Neural progenitor cell (in vitro differentiated cells): ENCODE data around the gene CCSER1. TPM values are rescaled to one million over a fixed set of nuclear protein-coding genes. Genes with fewer than 3 reads are reported as not detected.

Source experiments
- DNase-seq: peaks from one replicate; pipeline ENCODE4 v3.0.0-alpha.2; 2016; ENCODE audit warnings: low spot score
- H2AFZ ChIP-seq: fragments of 200-600 bp; sonication (generic); replicated peaks from 2 replicates; pipeline ENCODE4 v1.6.1; 2016; ENCODE audit warnings: antibody characterized with exemption
- H3F3A ChIP-seq: fragments of 200-600 bp; sonication (generic); 2 replicates; pipeline ENCODE4 v1.6.1; 2016; ENCODE audit warnings: antibody characterized with exemption, low read depth
- H3K27ac ChIP-seq: fragments of 200-600 bp; sonication (generic); 2 replicates; pipeline ENCODE4 v1.5.1; 2016; ENCODE audit warnings: mild to moderate bottlenecking
- H3K27me3 ChIP-seq: fragments of 200-600 bp; sonication (generic); 2 replicates; pipeline ENCODE4 v1.6.1; 2016; ENCODE audit warnings: mild to moderate bottlenecking, moderate library complexity
- H3K36me3 ChIP-seq: fragments of 200-600 bp; sonication (generic); 2 replicates; pipeline ENCODE4 v1.5.1; 2016
- H3K4me1 ChIP-seq: fragments of 200-600 bp; sonication (generic); 2 replicates; pipeline ENCODE4 v1.6.1; 2016; ENCODE audit warnings: mixed run types
- H3K4me2 ChIP-seq: fragments of 200-600 bp; sonication (generic); 2 replicates; pipeline ENCODE4 v1.6.1; 2016
- H3K4me3 ChIP-seq: fragments of 200-600 bp; sonication (generic); 2 replicates; pipeline ENCODE4 v1.5.1; 2016
- H3K79me2 ChIP-seq: fragments of 200-600 bp; sonication (generic); 2 replicates; pipeline ENCODE4 v1.6.1; 2016; ENCODE audit warnings: low read depth
- H3K9ac ChIP-seq: fragments of 200-600 bp; sonication (generic); 2 replicates; pipeline ENCODE4 v1.6.1; 2016
- H3K9me3 ChIP-seq: fragments of 200-600 bp; sonication (generic); 2 replicates; pipeline ENCODE4 v1.5.1; 2016; ENCODE audit warnings: low read depth
- H4K20me1 ChIP-seq: fragments of 200-600 bp; sonication (generic); 2 replicates; pipeline ENCODE4 v1.6.1; 2016; ENCODE audit warnings: low read depth
- H3K27ac Mint-ChIP-seq: 3 replicates; pipeline ENCODE4 v1.8.0; 2021; ENCODE audit warnings: mixed read lengths
- H3K27me3 Mint-ChIP-seq: 2 replicates; pipeline ENCODE4 v1.8.0; 2022; ENCODE audit warnings: low read depth, mild to moderate bottlenecking, inconsistent platforms, moderate library complexity, mixed read lengths; ENCODE audit not compliant: insufficient read depth
- H3K36me3 Mint-ChIP-seq: 3 replicates; pipeline ENCODE4 v1.8.0; 2021; ENCODE audit warnings: mixed read lengths
- H3K4me1 Mint-ChIP-seq: 3 replicates; pipeline ENCODE4 v1.8.0; 2021; ENCODE audit warnings: mixed read lengths
- H3K4me3 Mint-ChIP-seq: 3 replicates; pipeline ENCODE4 v1.8.0; 2021; ENCODE audit warnings: mild to moderate bottlenecking, moderate library complexity, mixed read lengths
- H3K9me3 Mint-ChIP-seq: 3 replicates; pipeline ENCODE4 v1.8.0; 2020; ENCODE audit warnings: mixed read lengths
- EZH2 ChIP-seq: fragments of 200-600 bp; sonication (generic); IDR thresholded peaks from 2 replicates; pipeline ENCODE4 v1.6.1; 2017; ENCODE audit warnings: antibody characterized with exemption, mild to moderate bottlenecking, moderate library complexity
- EZH2phosphoT487 ChIP-seq: fragments of 200-600 bp; sonication (generic); IDR thresholded peaks from 2 replicates; pipeline ENCODE4 v1.6.1; 2017; ENCODE audit warnings: antibody characterized with exemption
- total RNA-seq: library from RNA; depleted of rRNA; stranded (reverse); fragments of >200 nt; gene quantifications from 2 replicates; pipeline ENCODE4 v1.2.3, GENCODE V29; 2015; ENCODE audit warnings: low replicate concordance
- TF ChIP-seq, protein P1 (sequence below): fragments of 200-600 bp; sonication (generic); IDR thresholded peaks from 2 replicates; pipeline ENCODE4 v1.5.1; 2017; ENCODE audit warnings: antibody characterized with exemption, mild to moderate bottlenecking

CCSER1 gene
- total RNA-seq, 1 donor from 2014 or later, result 0.77 TPM

GRCh38 chr4:91298824-91299223 is 1171.6 kb downstream of the CCSER1 start:
- DNase-seq, result no peak
- Mint-ChIP-seq H3K27ac (no peak overlapping the region), H3K4me3 (no peak overlapping the region), H3K36me3 (no peaks in the 10 kb centered on the region), H3K9me3 (no peaks in the 10 kb centered on the region), H3K27me3 (no peaks in the 10 kb centered on the region), H3K4me1 (peaks cover 8% of the 10 kb centered on the region)
- Histone ChIP-seq H3K27ac (no peak overlapping the region), H3K9ac (no peak overlapping the region), H2AFZ (no peak overlapping the region), H3K36me3 (no peaks in the 10 kb centered on the region), H3K4me1 (no peaks in the 10 kb centered on the region), H4K20me1 (no peaks in the 10 kb centered on the region), H3K79me2 (no peaks in the 10 kb centered on the region), H3K9me3 (no peaks in the 10 kb centered on the region), H3K4me2 (no peak overlapping the region), H3K4me3 (no peak overlapping the region), H3K27me3 (no peaks in the 10 kb centered on the region), H3F3A (no peaks in the 10 kb centered on the region)
- no peak for TF ChIP-seq EZH2
- TF ChIP-seq, protein P1, sequence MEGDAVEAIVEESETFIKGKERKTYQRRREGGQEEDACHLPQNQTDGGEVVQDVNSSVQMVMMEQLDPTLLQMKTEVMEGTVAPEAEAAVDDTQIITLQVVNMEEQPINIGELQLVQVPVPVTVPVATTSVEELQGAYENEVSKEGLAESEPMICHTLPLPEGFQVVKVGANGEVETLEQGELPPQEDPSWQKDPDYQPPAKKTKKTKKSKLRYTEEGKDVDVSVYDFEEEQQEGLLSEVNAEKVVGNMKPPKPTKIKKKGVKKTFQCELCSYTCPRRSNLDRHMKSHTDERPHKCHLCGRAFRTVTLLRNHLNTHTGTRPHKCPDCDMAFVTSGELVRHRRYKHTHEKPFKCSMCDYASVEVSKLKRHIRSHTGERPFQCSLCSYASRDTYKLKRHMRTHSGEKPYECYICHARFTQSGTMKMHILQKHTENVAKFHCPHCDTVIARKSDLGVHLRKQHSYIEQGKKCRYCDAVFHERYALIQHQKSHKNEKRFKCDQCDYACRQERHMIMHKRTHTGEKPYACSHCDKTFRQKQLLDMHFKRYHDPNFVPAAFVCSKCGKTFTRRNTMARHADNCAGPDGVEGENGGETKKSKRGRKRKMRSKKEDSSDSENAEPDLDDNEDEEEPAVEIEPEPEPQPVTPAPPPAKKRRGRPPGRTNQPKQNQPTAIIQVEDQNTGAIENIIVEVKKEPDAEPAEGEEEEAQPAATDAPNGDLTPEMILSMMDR, result no peak

DNA sequence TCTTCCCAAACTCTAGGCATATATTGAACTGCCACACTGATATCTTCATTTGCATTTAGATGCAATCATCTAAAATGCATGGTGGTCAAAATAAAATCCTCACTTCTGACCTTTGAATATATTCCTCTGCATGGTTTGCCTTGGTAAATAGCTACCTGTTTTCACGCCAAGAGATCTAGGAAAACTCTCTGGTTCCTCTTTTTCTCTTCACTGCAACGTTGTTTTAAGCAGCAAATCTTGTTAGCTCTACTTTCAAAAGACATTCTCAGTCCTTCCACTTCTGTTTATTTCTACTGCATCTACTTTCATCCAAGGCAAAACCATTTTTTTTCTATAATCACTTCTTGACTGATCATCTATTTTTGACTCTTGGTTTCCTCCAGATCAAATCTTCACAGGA is 1174.9 kb downstream of the CCSER1 start:
- no peaks in the 10 kb centered on the region for H4K20me1 ChIP-seq
- no peak overlapping the region for H3K4me3 Mint-ChIP-seq
- no peaks in the 10 kb centered on the region for H3K9me3 Mint-ChIP-seq
- H3K27ac ChIP-seq, result no peak overlapping the region
- H3K4me1 ChIP-seq, result no peaks in the 10 kb centered on the region
- no peaks in the 10 kb centered on the region for H3K36me3 ChIP-seq
- H3K9me3 ChIP-seq, result no peaks in the 10 kb centered on the region
- no peak for DNase-seq
- no peaks in the 10 kb centered on the region for H3K36me3 Mint-ChIP-seq
- H3K4me1 Mint-ChIP-seq, result peaks cover 7% of the 10 kb centered on the region
- H3K79me2 ChIP-seq, result no peaks in the 10 kb centered on the region
- H3F3A ChIP-seq, result no peaks in the 10 kb centered on the region
- no peak overlapping the region for H3K4me2 ChIP-seq
- no peaks in the 10 kb centered on the region for H3K27me3 ChIP-seq
- H3K9ac ChIP-seq, result no peak overlapping the region
- H2AFZ ChIP-seq, result no peak overlapping the region
- no peak overlapping the region for H3K4me3 ChIP-seq
- no peak for TF ChIP-seq EZH2phosphoT487
- H3K27ac Mint-ChIP-seq, result no peak overlapping the region
- H3K27me3 Mint-ChIP-seq, result no peaks in the 10 kb centered on the region

- H3K36me3 ChIP-seq, result no peaks in the 10 kb centered on the region
- H3K79me2 ChIP-seq, result no peaks in the 10 kb centered on the region
- Mint-ChIP-seq H3K27ac (no peak overlapping the region), H3K27me3 (no peaks in the 10 kb centered on the region), H3K4me1 (peaks cover 2% of the 10 kb centered on the region), H3K9me3 (no peaks in the 10 kb centered on the region), H3K36me3 (no peaks in the 10 kb centered on the region), H3K4me3 (no peak overlapping the region)
- H3K27ac ChIP-seq, result no peak overlapping the region
- no peaks in the 10 kb centered on the region for H3K27me3 ChIP-seq
- no peak overlapping the region for H3K4me3 ChIP-seq
- no peaks in the 10 kb centered on the region for H3K4me1 ChIP-seq
- H3F3A ChIP-seq, result no peaks in the 10 kb centered on the region
- TF ChIP-seq EZH2 (no peak), EZH2phosphoT487 (no peak)
- TF ChIP-seq, protein P1, result no peak
- no peak for DNase-seq
- no peak overlapping the region for H3K4me2 ChIP-seq
- no peak overlapping the region for H3K9ac ChIP-seq
- H3K9me3 ChIP-seq, result no peaks in the 10 kb centered on the region
- no peaks in the 10 kb centered on the region for H4K20me1 ChIP-seq
- H2AFZ ChIP-seq, result no peak overlapping the region
Observed at GRCh38 chr4:91304292-91304691, 1177.1 kb downstream of the CCSER1 start.

- TF ChIP-seq EZH2 (no peak), EZH2phosphoT487 (no peak)
- TF ChIP-seq, protein P1, result no peak
- Histone ChIP-seq H4K20me1 (no peaks in the 10 kb centered on the region), H3K4me2 (no peak overlapping the region), H2AFZ (no peak overlapping the region), H3K36me3 (no peaks in the 10 kb centered on the region), H3K4me3 (no peak overlapping the region), H3K4me1 (no peaks in the 10 kb centered on the region), H3F3A (no peaks in the 10 kb centered on the region), H3K79me2 (no peaks in the 10 kb centered on the region), H3K9me3 (no peaks in the 10 kb centered on the region), H3K27ac (no peak overlapping the region), H3K27me3 (no peaks in the 10 kb centered on the region), H3K9ac (no peak overlapping the region)
- H3K36me3 Mint-ChIP-seq, result no peaks in the 10 kb centered on the region
- H3K27me3 Mint-ChIP-seq, result no peaks in the 10 kb centered on the region
- H3K4me3 Mint-ChIP-seq, result no peak overlapping the region
- H3K9me3 Mint-ChIP-seq, result no peaks in the 10 kb centered on the region
- DNase-seq, result no peak
- H3K4me1 Mint-ChIP-seq, result peaks cover 4% of the 10 kb centered on the region
- H3K27ac Mint-ChIP-seq, result no peak overlapping the region
Observed at GRCh38 chr4:91317434-91317833, 1190.2 kb downstream of the CCSER1 start.
